ENCODE data around the gene ATP8A2.

The ATP8A2 gene

DNA sequence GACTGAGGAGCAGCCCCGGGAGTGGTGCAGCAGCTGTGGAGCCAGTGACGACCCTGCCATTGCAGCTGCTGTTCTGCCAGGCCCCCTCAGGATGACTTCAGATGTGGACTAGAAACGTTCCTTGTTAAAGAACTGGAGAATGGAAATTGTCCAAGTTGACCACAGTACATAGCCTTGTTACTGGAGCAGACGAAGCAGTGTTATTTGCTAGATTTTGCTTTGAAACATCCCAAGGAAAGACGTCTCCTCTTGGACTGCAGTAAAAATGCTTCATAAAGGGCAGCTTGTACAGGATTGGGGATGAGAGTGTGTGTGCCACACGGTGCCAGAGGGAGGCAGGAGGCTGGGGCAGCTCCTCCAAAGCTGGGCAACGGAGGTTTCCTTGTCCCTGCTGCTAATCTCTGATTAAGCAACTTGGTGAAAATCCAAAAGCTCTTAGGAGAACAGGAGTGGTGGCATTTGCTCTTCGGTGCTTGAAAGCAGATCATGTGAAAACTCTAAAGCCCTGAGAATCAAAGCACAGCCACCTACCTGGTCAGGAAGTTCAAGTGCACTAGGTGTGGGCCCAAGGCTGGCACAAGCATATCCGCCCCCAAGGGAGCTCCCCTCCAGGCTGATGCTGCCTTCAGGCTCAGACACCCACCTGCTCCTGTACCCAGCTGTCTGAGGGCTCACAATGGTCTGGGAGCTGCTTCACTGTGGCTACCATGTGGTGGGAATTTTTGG, 645.6 kb downstream of the ATP8A2 start:
- H3K4me3 ChIP-seq (replicated peaks; ENCODE audit: low read depth, low read length) = no peak overlapping the region
- TF ChIP-seq, protein P1, sequence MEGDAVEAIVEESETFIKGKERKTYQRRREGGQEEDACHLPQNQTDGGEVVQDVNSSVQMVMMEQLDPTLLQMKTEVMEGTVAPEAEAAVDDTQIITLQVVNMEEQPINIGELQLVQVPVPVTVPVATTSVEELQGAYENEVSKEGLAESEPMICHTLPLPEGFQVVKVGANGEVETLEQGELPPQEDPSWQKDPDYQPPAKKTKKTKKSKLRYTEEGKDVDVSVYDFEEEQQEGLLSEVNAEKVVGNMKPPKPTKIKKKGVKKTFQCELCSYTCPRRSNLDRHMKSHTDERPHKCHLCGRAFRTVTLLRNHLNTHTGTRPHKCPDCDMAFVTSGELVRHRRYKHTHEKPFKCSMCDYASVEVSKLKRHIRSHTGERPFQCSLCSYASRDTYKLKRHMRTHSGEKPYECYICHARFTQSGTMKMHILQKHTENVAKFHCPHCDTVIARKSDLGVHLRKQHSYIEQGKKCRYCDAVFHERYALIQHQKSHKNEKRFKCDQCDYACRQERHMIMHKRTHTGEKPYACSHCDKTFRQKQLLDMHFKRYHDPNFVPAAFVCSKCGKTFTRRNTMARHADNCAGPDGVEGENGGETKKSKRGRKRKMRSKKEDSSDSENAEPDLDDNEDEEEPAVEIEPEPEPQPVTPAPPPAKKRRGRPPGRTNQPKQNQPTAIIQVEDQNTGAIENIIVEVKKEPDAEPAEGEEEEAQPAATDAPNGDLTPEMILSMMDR (IDR thresholded peaks at IDR 0.05; ENCODE audit: low read length, missing control alignments) = no peak
- DNase-seq (ENCODE audit: low read depth) = no peak

DNA sequence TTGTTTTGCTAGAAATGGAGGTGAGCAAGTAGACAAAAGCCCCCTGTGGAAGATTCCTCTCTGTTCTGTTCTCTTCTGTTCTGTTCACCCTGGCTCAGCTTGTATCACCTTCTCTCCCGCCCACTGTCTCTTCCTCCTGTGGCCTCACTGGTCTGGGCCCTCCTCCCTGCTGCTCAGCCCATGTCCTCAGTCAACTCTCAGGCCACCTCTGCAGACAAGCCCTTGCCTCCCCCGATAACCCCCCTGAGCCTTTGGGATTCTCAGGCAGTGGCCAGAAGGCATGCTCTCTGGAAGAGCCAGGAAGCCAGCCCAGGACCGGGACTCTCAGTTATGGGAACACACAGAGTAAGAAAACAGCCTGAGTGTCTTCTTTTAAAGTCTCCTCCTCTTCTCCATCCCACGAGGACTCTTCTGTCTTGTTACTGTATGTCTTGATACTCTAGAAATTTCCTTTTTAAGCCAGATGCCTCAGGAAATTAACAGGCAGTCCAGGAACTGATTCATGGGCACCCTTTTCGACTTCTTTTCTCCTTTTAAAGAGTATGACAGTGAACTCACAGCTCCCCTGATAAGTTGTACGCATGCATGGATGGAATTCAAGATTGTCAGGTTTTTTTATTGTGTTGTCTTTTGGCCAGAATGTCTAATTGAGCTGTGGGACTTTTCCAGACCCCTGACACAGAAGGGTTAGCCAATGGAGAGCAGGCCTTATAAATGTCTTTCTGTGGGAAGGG, 646.3 kb downstream of the ATP8A2 start:
- DNase-seq (ENCODE audit: low read depth) = peak; percentile 41
- no peak overlapping the region for H3K4me3 ChIP-seq (replicated peaks; ENCODE audit: low read depth, low read length)
- TF ChIP-seq, protein P1 (IDR thresholded peaks at IDR 0.05; ENCODE audit: low read length, missing control alignments) = no peak

DNA sequence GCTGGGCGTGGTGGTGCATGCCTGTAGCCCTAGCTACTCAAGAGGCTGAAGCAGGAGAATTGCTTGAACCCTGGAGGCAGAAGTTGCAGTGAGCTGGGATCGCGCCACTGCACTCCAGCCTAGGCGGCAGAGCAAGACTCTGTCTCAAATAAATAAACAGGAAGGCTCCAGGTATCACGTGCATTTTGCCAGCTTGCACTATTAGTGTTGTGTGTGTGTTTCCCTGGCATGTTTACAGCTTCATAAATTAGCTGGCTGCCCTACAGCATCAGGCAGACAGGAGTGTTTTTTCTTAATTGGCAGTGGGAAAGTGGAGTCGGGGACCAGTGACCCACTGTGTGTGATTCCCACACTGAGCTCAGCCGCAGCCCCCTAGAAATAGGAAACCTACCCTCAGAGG, 647.5 kb downstream of the ATP8A2 start:
- no peak for DNase-seq (ENCODE audit: low read depth)
- TF ChIP-seq, protein P1 (IDR thresholded peaks at IDR 0.05; ENCODE audit: low read length, missing control alignments) = no peak
- H3K4me3 ChIP-seq (replicated peaks; ENCODE audit: low read depth, low read length) = no peak overlapping the region

DNA sequence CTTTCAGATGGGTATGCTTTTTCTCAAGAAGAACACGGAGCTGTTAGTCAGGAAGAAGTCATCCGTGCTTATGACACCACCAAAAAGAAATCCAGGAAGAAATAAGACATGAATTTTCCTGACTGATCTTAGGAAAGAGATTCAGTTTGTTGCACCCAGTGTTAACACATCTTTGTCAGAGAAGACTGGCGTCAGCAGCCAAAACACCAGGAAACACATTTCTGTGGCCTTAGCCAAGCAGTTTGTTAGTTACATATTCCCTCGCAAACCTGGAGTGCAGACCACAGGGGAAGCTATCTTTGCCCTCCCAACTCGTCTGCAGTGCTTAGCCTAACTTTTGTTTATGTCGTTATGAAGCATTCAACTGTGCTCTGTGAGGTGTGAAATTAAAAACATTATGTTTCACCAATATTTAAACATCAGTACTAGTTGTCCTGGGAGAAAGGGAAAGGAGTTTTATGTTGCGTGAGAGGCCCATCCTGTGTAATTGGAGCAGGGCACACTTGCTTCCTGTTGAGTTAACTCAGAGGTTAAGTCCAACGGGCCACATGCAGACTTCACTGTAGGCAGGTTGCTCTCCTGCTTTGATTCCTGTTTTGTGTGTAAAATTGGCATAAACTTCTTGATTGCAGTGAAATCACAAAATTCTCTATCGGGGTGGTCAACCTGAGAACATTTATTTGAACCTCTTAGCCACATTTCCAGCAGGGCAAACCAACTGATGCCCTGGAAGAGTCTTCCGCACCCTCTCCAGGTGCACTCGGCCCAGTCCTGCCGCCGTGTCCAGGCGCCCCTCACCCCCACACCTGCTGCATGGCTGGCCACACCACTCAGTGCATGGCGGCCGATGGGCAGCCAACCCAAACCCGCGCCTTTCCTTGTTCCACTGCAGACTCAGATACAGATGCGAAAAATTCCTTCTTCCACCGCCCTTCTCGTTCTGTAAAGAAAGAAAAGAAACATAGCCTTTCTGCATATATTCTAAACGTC, 648.4 kb downstream of the ATP8A2 start:
- peak; percentile 70 for DNase-seq (ENCODE audit: low read depth)
- H3K4me3 ChIP-seq (replicated peaks; ENCODE audit: low read depth, low read length) = no peak overlapping the region
- TF ChIP-seq, protein P1 (IDR thresholded peaks at IDR 0.05; ENCODE audit: low read length, missing control alignments) = no peak

DNA sequence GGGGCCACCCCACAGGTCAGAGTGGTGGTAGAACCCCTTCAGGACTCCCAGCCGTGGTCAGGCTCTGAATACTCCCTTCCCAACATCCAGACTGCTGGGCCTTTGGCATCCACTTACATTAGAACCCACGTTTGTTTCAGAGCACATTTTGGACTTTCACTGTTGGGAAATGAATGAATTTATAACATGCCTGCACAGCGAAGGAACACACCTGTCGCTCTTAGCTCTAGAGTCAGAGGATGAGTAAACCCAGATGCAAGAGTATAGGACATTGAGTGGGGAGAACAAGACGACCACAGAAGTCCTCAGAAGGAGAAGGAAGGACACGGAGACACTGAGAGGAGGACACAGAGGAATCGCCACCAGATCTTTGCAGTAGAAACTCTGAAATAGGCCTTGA, 649.1 kb downstream of the ATP8A2 start:
- TF ChIP-seq, protein P1 (IDR thresholded peaks at IDR 0.05; ENCODE audit: low read length, missing control alignments) = no peak
- DNase-seq (ENCODE audit: low read depth) = no peak
- H3K4me3 ChIP-seq (replicated peaks; ENCODE audit: low read depth, low read length) = no peak overlapping the region

DNA sequence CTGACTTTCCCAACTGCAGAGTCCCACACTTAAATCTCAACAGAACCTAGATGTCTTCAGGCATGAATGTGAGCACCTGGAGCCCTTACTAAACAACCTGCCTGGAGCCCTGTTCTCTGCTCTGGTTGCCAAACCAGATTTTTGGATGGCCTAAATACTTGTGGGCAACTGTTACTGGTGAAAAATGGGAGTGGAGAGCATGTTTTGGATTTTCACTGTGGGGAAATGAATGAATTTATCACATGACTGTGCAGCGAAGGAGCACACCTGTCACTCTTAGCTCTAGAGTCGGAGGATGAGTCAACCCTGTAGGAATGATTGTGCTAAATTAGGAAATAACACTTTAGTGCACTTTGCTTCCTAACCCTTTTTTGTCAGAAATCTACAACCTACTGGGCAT, 649.7 kb downstream of the ATP8A2 start:
- TF ChIP-seq, protein P1 (IDR thresholded peaks at IDR 0.05; ENCODE audit: low read length, missing control alignments) = no peak
- no peak for DNase-seq (ENCODE audit: low read depth)
- no peak overlapping the region for H3K4me3 ChIP-seq (replicated peaks; ENCODE audit: low read depth, low read length)
